SK-N-SH (cell line): Measurements from ENCODE around the gene STK39.

Experiments
- CHD2 ChIP-seq: fragments of 150-350 bp; IDR thresholded peaks from 2 replicates; pipeline ENCODE4 v1.6.1; 2018; ENCODE audit warnings: low read length; ENCODE audit not compliant: partially characterized antibody
- EZH2phosphoT487 ChIP-seq: fragments of 200-600 bp; sonication (generic); IDR thresholded peaks from 2 replicates; pipeline ENCODE4 v1.6.1; 2017; ENCODE audit warnings: low read depth, mixed run types, mild to moderate bottlenecking, antibody characterized with exemption, moderate library complexity, borderline replicate concordance
- GABPA ChIP-seq: IDR thresholded peaks from 2 replicates; pipeline ENCODE4 v1.4.0; 2012; ENCODE audit warnings: low read depth, mild to moderate bottlenecking
- JUND ChIP-seq: IDR thresholded peaks from 2 replicates; pipeline ENCODE4 v1.4.0; 2012
- MXI1 ChIP-seq: IDR thresholded peaks from 2 replicates; pipeline ENCODE4 v1.6.1; 2012; ENCODE audit warnings: mild to moderate bottlenecking, low read depth, low read length, improper control_type of control experiment
- NRF1 ChIP-seq: IDR thresholded peaks from 2 replicates; pipeline ENCODE4 v1.6.1; 2012; ENCODE audit warnings: low read depth, mild to moderate bottlenecking, low read length
- POLR2AphosphoS5 ChIP-seq: IDR thresholded peaks from 2 replicates; pipeline ENCODE4 v1.6.1; 2012; ENCODE audit warnings: low read depth, low read length
- RCOR1 ChIP-seq: fragments of 150-350 bp; IDR thresholded peaks from 2 replicates; pipeline ENCODE4 v1.6.1; 2017; ENCODE audit warnings: antibody characterized with exemption, low read length
- TAF1 ChIP-seq: IDR thresholded peaks from 2 replicates; pipeline ENCODE4 v1.6.1; 2012; ENCODE audit warnings: low read depth, mild to moderate bottlenecking, low read length, moderate library complexity, borderline replicate concordance
- TCF12 ChIP-seq: IDR thresholded peaks from 2 replicates; pipeline ENCODE4 v1.4.0; 2012
- YY1 ChIP-seq: IDR thresholded peaks from 2 replicates; pipeline ENCODE4 v1.4.0; 2012; ENCODE audit warnings: low read depth, mild to moderate bottlenecking
- TF ChIP-seq, protein P1 (sequence below): fragments of 200-600 bp; sonication (generic); IDR thresholded peaks from 2 replicates; pipeline ENCODE4 v1.6.1; 2017; ENCODE audit warnings: antibody characterized with exemption, mild to moderate bottlenecking, moderate library complexity
- TF ChIP-seq, protein P2 (sequence below): fragments of 150-350 bp; IDR thresholded peaks from 2 replicates; pipeline ENCODE4 v1.6.1; 2017; ENCODE audit warnings: antibody characterized with exemption, low read length, low read depth, borderline replicate concordance
- TF ChIP-seq, protein P3 (sequence below): IDR thresholded peaks from 2 replicates; pipeline ENCODE4 v1.4.0; 2012; ENCODE audit warnings: low read depth, borderline replicate concordance

DNA sequence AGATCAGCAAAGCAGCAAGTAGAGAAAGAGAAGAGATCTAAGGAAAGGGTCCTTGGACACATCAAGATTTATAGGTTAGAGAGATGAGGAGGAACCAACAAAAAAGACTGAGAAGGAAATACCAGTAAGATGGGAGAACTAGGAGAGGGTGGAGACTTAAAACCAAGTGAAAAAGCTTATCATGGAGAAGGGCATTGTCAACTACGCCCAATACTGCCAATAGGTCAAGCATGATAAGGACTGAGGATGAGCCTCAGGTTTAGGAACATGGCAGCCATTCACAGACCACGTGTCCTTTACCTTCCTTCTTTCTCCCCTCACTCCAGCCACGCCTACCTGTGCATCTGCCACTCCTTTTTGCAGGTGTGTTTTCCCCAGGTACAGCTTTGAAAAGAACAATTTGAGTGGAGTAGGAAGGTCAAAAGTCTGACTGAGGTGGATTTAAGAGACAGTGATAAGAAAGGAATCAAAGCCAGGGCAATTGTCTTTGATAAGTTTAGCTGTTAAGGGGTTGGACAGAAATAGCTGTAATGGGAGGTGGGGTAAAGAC is 238.7 kb downstream of the STK39 start:
- TF ChIP-seq, protein P1, sequence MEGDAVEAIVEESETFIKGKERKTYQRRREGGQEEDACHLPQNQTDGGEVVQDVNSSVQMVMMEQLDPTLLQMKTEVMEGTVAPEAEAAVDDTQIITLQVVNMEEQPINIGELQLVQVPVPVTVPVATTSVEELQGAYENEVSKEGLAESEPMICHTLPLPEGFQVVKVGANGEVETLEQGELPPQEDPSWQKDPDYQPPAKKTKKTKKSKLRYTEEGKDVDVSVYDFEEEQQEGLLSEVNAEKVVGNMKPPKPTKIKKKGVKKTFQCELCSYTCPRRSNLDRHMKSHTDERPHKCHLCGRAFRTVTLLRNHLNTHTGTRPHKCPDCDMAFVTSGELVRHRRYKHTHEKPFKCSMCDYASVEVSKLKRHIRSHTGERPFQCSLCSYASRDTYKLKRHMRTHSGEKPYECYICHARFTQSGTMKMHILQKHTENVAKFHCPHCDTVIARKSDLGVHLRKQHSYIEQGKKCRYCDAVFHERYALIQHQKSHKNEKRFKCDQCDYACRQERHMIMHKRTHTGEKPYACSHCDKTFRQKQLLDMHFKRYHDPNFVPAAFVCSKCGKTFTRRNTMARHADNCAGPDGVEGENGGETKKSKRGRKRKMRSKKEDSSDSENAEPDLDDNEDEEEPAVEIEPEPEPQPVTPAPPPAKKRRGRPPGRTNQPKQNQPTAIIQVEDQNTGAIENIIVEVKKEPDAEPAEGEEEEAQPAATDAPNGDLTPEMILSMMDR = no peak
- TF ChIP-seq JUND (no peak), YY1 (no peak), MXI1 (no peak), POLR2AphosphoS5 (no peak), RCOR1 (no peak), GABPA (no peak), NRF1 (no peak), CHD2 (no peak), EZH2phosphoT487 (no peak), TCF12 (no peak), TAF1 (no peak)
- TF ChIP-seq, protein P2, sequence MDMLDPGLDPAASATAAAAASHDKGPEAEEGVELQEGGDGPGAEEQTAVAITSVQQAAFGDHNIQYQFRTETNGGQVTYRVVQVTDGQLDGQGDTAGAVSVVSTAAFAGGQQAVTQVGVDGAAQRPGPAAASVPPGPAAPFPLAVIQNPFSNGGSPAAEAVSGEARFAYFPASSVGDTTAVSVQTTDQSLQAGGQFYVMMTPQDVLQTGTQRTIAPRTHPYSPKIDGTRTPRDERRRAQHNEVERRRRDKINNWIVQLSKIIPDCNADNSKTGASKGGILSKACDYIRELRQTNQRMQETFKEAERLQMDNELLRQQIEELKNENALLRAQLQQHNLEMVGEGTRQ = no peak
- TF ChIP-seq, protein P3, sequence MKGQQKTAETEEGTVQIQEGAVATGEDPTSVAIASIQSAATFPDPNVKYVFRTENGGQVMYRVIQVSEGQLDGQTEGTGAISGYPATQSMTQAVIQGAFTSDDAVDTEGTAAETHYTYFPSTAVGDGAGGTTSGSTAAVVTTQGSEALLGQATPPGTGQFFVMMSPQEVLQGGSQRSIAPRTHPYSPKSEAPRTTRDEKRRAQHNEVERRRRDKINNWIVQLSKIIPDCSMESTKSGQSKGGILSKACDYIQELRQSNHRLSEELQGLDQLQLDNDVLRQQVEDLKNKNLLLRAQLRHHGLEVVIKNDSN = no peak
